ENCODE results near the gene MARCHF10.

DNA sequence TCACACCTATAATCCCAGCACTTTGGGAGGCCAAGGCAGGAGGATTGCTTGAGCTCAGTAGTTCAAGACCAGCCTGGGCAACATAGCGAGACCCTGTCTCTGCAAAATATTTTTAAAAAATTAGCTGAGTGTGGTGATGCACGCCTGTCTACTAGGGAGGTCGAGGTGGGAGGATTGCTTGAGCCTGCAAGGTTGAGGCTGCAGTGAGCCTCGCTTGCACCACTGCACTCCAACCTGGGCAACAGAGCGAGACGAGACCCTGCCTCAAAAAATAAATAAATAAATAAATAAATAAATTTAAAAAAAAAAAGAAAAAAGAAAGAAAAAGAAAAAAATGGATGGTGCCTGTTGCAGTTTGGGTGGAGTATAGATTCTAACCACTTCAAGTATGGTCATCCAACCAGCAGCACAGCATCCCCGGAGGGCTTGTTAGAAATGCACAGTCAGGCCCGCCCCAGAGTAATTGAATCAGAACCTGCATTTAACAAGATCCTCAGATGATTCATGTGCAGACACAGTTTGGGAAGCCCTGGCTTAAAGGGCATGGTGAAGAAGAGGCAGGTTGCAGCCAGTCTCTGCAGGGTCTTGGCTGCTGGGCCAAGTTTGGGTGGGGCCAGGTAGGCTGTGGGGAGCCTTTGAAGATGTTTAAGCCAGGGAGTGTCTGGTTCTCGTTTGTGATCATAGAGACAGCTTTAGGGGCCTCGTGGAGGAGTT, 139.9 kb downstream of the MARCHF10 start:
- TF ChIP-seq, protein P1, sequence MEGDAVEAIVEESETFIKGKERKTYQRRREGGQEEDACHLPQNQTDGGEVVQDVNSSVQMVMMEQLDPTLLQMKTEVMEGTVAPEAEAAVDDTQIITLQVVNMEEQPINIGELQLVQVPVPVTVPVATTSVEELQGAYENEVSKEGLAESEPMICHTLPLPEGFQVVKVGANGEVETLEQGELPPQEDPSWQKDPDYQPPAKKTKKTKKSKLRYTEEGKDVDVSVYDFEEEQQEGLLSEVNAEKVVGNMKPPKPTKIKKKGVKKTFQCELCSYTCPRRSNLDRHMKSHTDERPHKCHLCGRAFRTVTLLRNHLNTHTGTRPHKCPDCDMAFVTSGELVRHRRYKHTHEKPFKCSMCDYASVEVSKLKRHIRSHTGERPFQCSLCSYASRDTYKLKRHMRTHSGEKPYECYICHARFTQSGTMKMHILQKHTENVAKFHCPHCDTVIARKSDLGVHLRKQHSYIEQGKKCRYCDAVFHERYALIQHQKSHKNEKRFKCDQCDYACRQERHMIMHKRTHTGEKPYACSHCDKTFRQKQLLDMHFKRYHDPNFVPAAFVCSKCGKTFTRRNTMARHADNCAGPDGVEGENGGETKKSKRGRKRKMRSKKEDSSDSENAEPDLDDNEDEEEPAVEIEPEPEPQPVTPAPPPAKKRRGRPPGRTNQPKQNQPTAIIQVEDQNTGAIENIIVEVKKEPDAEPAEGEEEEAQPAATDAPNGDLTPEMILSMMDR (IDR thresholded peaks at IDR 0.05): no peak
- TF ChIP-seq POLR2A (IDR thresholded peaks at IDR 0.05): no peak
